ENCODE data around the gene TMEM52.

The TMEM52 gene

DNA sequence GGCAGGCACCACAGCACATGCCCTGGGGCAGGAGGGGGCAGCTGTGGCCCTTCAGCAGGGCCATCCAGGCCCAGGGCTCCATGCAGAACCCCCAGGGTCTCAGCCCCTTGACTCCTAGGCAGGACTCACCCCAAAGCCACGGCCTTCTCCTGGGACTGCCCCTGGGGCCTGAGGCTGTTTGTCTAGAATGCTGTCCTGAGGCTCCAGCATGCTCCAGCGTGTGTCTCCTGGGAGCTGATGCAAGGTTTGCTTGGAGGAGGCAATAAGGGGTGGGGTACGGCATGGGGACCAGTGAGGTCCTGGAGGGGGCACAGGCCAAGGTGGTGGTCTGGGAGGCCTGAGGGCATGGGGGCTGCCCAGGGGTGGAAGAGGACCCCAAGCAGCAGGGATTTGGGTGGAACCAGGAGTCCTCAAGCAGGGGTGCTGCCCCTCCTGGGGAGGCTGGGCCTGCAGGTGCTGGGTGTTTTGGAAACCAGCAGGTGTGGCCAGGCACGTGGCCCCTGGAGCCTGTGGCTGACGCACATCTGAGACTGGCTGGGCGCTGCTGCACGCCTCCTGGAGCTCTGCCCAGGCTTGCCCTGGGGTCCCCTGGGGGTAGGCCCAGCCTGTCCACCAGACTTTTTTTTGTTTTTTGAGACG is 11.9 kb downstream of the TMEM52 start:
- peak; percentile 79 for DNase-seq (ENCODE audit: low read depth)
- H3K4me3 ChIP-seq (ENCODE audit: low read depth, low read length): no peak overlapping the region
- TF ChIP-seq, protein P1, sequence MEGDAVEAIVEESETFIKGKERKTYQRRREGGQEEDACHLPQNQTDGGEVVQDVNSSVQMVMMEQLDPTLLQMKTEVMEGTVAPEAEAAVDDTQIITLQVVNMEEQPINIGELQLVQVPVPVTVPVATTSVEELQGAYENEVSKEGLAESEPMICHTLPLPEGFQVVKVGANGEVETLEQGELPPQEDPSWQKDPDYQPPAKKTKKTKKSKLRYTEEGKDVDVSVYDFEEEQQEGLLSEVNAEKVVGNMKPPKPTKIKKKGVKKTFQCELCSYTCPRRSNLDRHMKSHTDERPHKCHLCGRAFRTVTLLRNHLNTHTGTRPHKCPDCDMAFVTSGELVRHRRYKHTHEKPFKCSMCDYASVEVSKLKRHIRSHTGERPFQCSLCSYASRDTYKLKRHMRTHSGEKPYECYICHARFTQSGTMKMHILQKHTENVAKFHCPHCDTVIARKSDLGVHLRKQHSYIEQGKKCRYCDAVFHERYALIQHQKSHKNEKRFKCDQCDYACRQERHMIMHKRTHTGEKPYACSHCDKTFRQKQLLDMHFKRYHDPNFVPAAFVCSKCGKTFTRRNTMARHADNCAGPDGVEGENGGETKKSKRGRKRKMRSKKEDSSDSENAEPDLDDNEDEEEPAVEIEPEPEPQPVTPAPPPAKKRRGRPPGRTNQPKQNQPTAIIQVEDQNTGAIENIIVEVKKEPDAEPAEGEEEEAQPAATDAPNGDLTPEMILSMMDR (IDR thresholded peaks at IDR 0.05; ENCODE audit: insufficient read depth, low read depth, low read length, missing control alignments): no peak

GRCh38 chr1:1906185-1907097 is 12.6 kb downstream of the TMEM52 start:
- peak; percentile 81 for DNase-seq (ENCODE audit: low read depth)
- TF ChIP-seq, protein P1 (IDR thresholded peaks at IDR 0.05; ENCODE audit: insufficient read depth, low read depth, low read length, missing control alignments): peak; percentile 97

DNA sequence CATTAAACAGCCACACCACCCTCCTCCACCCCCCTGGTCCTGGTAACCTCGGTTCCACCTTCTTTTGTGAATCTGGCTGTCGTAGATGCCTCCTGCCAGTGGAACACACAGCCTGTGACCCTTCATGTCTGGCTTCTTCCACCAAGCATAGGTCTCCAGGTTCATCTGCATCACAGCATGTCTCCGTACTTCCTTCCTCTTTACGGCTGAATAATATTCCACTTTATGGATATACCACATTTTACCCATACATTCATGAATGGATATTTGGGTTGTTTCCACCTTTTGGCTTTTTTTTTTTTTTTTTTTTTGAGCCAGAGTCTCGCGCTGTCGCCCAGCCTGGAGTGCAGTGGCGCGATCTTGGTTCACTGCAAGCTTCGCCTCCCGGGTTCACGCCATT is 15.9 kb downstream of the TMEM52 start:
- H3K4me3 ChIP-seq (ENCODE audit: low read depth, low read length): no peak overlapping the region
- TF ChIP-seq, protein P1 (IDR thresholded peaks at IDR 0.05; ENCODE audit: insufficient read depth, low read depth, low read length, missing control alignments): no peak
- DNase-seq (ENCODE audit: low read depth): no peak

More at GRCh38 chr1:1906185-1907097, 12.6 kb downstream of the TMEM52 start:
- H3K4me3 ChIP-seq (ENCODE audit: low read depth, low read length): no peak overlapping the region

DNA sequence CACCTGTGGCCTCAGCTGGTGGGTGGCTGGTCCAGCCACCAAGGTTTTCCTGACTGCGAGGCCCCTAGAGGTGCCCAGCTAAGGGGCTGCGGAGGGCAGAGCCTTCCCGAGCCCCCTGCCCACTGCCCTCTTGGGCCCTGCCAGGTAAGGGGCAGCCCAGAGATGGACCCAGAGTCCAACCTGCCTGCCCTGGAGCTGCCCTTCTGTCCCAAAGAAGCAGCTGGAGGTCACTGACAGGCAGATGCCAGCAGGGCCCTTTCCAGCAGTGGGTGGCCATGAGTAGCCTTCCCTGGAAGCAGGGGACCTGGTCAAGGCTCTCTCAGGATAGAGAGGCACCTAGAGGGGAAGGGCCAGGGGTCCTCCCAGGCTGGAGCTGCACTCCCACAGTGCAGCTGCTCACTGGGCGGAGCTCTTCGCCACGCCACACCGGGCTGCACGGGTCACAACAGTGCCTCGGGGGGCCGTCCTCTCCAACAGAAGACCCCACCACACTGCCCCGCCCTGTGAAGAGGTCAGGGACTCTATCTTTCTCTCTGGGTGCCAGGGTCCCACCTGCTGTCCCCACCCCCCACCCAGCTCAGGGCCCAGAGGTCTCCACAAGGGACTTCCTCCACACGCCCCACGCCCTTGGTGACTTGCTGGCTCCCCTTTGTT is 17.3 kb downstream of the TMEM52 start:
- TF ChIP-seq, protein P1 (IDR thresholded peaks at IDR 0.05; ENCODE audit: insufficient read depth, low read depth, low read length, missing control alignments): no peak
- H3K4me3 ChIP-seq (ENCODE audit: low read depth, low read length): no peak overlapping the region
- no peak for DNase-seq (ENCODE audit: low read depth)

GRCh38 chr1:1900883-1901640 is 18.0 kb downstream of the TMEM52 start:
- H3K4me3 ChIP-seq (ENCODE audit: low read depth, low read length): no peak overlapping the region
- TF ChIP-seq, protein P1 (IDR thresholded peaks at IDR 0.05; ENCODE audit: insufficient read depth, low read depth, low read length, missing control alignments): no peak
- no peak for DNase-seq (ENCODE audit: low read depth)

DNA sequence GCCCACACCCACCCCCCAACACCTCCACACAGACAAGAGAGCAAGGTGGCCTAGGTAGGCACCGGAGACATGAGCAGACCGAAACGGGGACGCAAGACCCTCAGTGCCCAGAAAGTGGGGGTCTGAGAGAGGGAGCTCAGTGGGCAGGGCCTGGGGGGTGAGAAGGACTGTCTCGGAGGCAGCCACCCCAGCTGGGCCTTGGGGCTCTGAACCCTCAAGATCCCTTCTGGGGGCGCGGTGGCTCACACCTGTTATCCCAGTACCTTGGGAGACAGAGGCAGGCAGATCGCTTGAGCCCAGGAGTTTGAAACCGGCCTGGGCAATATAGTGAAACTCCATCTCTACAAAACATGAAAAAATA is 19.1 kb downstream of the TMEM52 start:
- no peak overlapping the region for H3K4me3 ChIP-seq (ENCODE audit: low read depth, low read length)
- no peak for DNase-seq (ENCODE audit: low read depth)
- TF ChIP-seq, protein P1 (IDR thresholded peaks at IDR 0.05; ENCODE audit: insufficient read depth, low read depth, low read length, missing control alignments): no peak
